ENCODE measurements around the gene CNTRL. TPM values are rescaled to one million over a fixed set of nuclear protein-coding genes. Genes with fewer than 3 reads are reported as not detected.

The CNTRL gene
- polyA plus RNA-seq, 1 of the 3 experiments (the other 2 are of a cell fraction): 3.6 TPM

DNA sequence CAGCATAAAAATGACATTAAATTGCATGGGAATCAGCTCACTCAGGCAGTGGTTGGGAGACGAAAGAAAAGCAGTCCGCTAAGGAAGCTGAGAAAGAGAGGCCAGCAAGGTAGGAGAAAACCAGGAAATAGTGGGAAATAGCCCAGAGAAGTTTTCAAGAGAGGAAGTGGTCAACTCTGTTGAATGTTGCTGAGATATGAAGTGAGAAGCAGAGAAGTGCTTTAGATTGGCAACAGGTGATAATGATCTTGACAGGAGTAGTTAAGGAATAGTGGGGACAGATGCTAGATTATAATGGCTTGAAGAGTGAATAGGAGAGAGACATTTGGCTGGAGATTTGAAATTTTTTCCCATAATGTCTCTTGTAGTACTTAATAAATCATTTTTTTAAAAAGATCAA is 30.8 kb downstream of the CNTRL start:
- CTCF ChIA-PET: interaction anchor here (0.6 kb wide), 1 partner anchor 16 kb away, joined by 3 read pairs; no protein-coding TSS in a partner anchor
- 93% methylated on average over 2 of the region's 2 CpGs for WGBS (ENCODE audit: low lambda C conversion rate)
- POLR2A ChIA-PET: no interaction called here
- H3K4me3 ChIP-seq (ENCODE audit: low read depth in 2 of 2, low read length in 1 of 2): no peak overlapping the region
- H3K4me1 ChIP-seq (ENCODE audit: control insufficient read depth in 1 of 2, insufficient read depth in 2 of 2, low read depth in 1 of 2, low read length in 1 of 2): no peaks in the 10 kb centered on the region; a peak in 1 of 4 replicates
- H3K27me3 ChIP-seq (ENCODE audit: insufficient read depth): no peaks in the 10 kb centered on the region
- H3K36me3 ChIP-seq (replicated peaks in 1 of 2; ENCODE audit: control insufficient read depth in 1 of 2, insufficient read depth in 2 of 2, low read length in 1 of 2): peaks cover 0 to 3% of the 10 kb centered on the region in 2 experiments
- no peaks in the 10 kb centered on the region for H3K79me2 ChIP-seq (ENCODE audit: insufficient read depth)
- H3K9me2 ChIP-seq: no peaks in the 10 kb centered on the region
- no peaks in the 10 kb centered on the region for H4K20me1 ChIP-seq (ENCODE audit: insufficient read depth)
- DNase-seq: no peak
- H3K27ac ChIP-seq (ENCODE audit: low read depth in 2 of 2, low read length in 1 of 2): no peak overlapping the region
- H3K9ac ChIP-seq: no peak overlapping the region
- no peak overlapping the region for H3K4me2 ChIP-seq
- TF ChIP-seq, protein P1, sequence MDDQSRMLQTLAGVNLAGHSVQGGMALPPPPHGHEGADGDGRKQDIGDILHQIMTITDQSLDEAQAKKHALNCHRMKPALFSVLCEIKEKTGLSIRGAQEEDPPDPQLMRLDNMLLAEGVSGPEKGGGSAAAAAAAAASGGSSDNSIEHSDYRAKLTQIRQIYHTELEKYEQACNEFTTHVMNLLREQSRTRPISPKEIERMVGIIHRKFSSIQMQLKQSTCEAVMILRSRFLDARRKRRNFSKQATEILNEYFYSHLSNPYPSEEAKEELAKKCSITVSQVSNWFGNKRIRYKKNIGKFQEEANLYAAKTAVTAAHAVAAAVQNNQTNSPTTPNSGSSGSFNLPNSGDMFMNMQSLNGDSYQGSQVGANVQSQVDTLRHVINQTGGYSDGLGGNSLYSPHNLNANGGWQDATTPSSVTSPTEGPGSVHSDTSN (IDR thresholded peaks at IDR 0.05): no peak
- TF ChIP-seq RCOR1 (IDR thresholded peaks at IDR 0.05; ENCODE audit: low read length) (no peak), EP300 (IDR thresholded peaks at IDR 0.05; ENCODE audit: borderline replicate concordance in 1 of 2, low read depth in 1 of 2, low read length in 1 of 2) (no peak), CHD2 (IDR thresholded peaks at IDR 0.05; ENCODE audit: low read length, partially characterized antibody) (no peak), GATA2 (CRISPR knock-in tag; IDR thresholded peaks at IDR 0.05) (no peak), RFX5 (IDR thresholded peaks at IDR 0.05; ENCODE audit: low read length) (no peak)
- TF ChIP-seq, protein P2, sequence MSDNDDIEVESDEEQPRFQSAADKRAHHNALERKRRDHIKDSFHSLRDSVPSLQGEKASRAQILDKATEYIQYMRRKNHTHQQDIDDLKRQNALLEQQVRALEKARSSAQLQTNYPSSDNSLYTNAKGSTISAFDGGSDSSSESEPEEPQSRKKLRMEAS (IDR thresholded peaks at IDR 0.05; ENCODE audit: low read depth): no peak
- H3F3A ChIP-seq (replicated peaks; ENCODE audit: insufficient read depth): peaks cover 3% of the 10 kb centered on the region
- no peaks in the 10 kb centered on the region for H3K9me3 ChIP-seq
- no peak overlapping the region for H2AFZ ChIP-seq (ENCODE audit: low read depth)

DNA sequence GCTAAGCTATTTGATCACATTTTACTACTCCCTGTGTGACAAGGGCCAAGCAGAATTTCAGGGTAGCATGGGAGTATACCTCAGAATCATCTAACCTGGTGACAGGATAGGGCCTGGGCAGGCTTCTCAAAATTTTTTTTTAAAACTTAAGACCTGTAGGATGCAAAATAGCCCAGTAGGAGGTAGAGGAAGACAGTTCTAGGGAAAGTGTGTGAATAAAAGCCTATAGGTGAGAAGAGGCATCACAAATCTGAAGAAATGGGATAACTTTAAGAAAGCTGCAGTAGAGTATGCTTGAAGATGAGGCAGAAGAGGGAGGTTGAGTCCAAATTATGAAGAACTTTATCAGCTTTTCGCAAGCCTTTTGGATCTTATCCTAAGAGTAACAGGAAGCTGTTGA is 32.3 kb downstream of the CNTRL start:
- Histone ChIP-seq H3F3A (replicated peaks; ENCODE audit: insufficient read depth) (peaks cover 3% of the 10 kb centered on the region), H3K9me3 (no peaks in the 10 kb centered on the region), H3K9me2 (no peaks in the 10 kb centered on the region), H3K27me3 (ENCODE audit: insufficient read depth) (no peaks in the 10 kb centered on the region), H2AFZ (ENCODE audit: low read depth) (no peak overlapping the region), H3K36me3 (replicated peaks in 1 of 2; ENCODE audit: control insufficient read depth in 1 of 2, insufficient read depth in 2 of 2, low read length in 1 of 2) (peaks cover 0 to 3% of the 10 kb centered on the region in 2 experiments), H4K20me1 (ENCODE audit: insufficient read depth) (no peaks in the 10 kb centered on the region), H3K9ac (no peak overlapping the region), H3K4me1 (ENCODE audit: control insufficient read depth in 1 of 2, insufficient read depth in 2 of 2, low read depth in 1 of 2, low read length in 1 of 2) (no peaks in the 10 kb centered on the region; a peak in 1 of 4 replicates), H3K4me3 (ENCODE audit: low read depth in 2 of 2, low read length in 1 of 2) (no peak overlapping the region), H3K79me2 (ENCODE audit: insufficient read depth) (no peaks in the 10 kb centered on the region), H3K27ac (ENCODE audit: low read depth in 2 of 2, low read length in 1 of 2) (no peak overlapping the region), H3K4me2 (no peak overlapping the region)
- 88% methylated on average over 1 of the region's 1 CpG for WGBS (ENCODE audit: low lambda C conversion rate)
- DNase-seq: no peak
- TF ChIP-seq FOSL2 (IDR thresholded peaks at IDR 0.05; ENCODE audit: borderline replicate concordance, low read depth): no peak
- no peak for TF ChIP-seq NRF1 (IDR thresholded peaks at IDR 0.05; ENCODE audit: low read depth, low read length)
- TF ChIP-seq RXRA (IDR thresholded peaks at IDR 0.05; ENCODE audit: borderline replicate concordance, low read depth): no peak
- no peak for TF ChIP-seq SIN3A (IDR thresholded peaks at IDR 0.05; ENCODE audit: borderline replicate concordance, low read depth, low read length)
- no peak for TF ChIP-seq EZH2phosphoT487 (IDR thresholded peaks at IDR 0.05; ENCODE audit: borderline replicate concordance, low read depth)
- no peak for TF ChIP-seq MXI1 (IDR thresholded peaks at IDR 0.05; ENCODE audit: low read depth, low read length)
- TF ChIP-seq TEAD4 (IDR thresholded peaks at IDR 0.05; ENCODE audit: borderline replicate concordance, insufficient read depth): no peak
- ChIA-PET POLR2A (no interaction called here), CTCF (interaction anchor here (0.5 to 0.8 kb wide), 3 partner anchors 37 to 228 kb away, joined by 3 read pairs; no protein-coding TSS in a partner anchor)
